GM03348 (cell line): ENCODE data around the gene GABRR2.
"Not testable (repeated sequence)": the region's sequence is repeated elsewhere in the genome, so short reads cannot be mapped to it uniquely, and the experiment has no call there.

Experiments used
- DNase-seq: peaks from one replicate; pipeline ENCODE4 v3.0.0; 2012; ENCODE audit warnings: low spot score

GABRR2 gene

DNA sequence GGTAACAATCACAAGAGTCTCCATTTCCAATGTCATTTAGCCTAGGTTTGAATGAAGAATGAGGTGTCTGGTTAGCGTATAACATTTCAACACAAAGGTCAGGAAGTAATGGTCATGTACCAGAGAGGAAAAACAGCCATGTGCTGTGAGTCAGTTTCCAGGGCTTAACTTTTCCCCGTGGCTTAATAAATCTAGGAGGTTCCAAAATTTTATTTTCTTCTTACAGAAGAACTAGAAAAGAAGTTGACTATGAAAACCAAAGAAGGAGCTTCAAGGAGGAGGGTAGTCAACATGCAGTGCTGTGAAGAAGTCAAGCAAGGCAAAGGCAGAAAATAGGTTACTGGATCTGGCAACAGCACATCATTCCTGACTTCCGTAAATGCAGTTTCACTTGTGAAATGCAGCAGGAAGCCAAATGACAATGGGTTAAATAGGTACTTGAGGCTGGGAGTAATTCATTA lies 8.4 kb upstream of the GABRR2 start:
- no peak for DNase-seq

DNA sequence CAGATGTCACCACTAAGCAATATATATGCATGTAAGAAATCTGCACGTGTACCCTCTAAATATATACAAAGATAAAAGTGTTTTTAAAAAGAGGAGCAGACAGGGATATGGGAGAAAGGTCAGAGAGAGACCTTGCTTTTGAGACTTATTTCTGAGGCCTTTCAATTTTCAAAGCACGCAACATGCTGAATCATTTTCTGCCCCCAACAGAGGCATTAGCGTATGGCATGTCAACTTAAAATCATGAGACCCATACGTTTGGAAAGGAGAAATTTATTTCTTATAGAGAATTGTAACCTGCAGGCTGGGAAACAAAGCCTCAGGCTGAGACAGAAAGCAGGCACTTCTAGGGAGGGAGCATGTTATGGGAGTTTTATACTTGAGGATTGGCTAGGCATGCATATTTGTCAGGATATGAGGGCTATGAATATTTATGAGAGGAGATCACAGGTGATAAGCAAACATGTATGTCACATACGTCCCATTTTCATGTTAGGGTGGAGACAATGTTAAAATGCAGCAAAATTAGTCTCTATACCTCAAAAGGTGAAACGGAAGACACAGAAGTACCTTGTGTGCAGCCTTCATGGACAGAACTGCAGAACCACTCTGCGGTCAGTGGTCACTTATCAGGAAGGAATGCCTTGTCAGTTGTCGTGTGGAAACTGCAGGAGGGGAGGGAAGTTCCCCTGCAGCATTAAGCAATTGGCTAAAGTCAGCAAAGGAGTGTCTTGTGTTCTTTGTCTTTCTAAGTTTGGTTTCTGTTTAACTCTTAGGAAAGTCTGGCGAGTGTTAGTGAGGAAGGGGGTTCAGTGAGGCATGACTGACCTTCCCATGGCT lies 6.3 kb upstream of the GABRR2 start:
- DNase-seq: no peak

DNA sequence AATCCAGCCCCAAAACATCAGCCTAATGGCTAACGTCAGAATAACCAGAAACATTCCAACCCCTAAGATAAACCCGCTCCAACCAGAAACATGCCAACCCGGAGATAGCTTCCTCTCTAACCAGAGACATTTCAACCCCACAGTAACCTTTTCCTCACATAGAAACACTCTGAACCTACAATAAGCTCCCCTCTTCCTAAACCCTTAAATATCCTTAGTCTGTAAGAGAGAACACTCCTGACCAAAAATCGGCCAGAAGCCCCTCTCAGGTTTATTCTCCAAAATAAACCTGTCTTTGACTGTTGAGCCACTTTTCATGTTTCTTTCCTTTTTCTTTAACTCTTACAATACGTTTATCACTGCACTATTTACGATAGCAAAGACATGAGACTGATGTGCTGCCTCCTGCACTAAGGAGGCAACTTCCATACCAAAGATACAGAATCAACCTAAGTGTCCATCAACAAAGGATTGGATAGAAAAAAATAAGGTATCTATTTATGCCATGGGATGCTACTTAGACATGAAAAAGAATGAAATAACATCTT lies 5.0 kb upstream of the GABRR2 start:
- no peak for DNase-seq

DNA sequence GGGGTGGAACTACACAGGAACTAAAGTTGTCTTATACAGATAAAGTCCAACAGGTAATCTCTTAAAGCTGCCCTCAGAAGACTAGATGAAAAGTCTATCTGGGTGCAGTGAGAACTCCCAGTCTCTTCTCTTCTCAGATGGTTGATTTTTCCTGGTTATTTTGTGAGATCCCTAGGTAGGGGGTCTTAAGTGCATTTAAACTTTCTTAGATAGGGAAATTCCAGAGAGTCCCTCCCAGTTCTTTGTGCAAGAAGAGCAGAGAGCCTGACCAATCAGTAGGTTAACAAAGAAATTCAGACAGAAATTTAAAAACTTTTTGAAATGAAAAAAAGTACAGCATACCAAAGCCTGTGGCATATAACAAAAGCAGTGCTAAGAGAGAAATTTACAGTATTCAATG lies 2.0 kb upstream of the GABRR2 start:
- DNase-seq: no peak

DNA sequence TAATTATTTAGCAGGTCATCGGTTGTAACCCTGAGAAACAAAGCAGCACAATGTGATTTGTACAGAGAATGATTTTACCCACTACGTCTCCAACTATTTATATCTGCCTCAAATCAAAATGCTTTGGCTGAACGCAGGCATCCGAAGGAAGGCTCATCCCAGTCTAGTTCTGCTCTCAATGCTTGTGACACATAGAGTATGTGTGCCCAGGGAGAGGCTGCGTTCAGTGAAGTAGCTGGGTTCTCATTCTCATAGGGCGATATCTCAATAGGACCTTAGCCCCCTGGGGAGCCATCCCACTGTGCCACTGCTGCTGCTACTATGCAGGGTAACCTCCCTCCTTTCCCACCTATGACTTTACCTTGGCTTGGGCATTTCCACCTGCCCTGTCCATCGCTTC lies 407 bp downstream of the GABRR2 start:
- no peak for DNase-seq

DNA sequence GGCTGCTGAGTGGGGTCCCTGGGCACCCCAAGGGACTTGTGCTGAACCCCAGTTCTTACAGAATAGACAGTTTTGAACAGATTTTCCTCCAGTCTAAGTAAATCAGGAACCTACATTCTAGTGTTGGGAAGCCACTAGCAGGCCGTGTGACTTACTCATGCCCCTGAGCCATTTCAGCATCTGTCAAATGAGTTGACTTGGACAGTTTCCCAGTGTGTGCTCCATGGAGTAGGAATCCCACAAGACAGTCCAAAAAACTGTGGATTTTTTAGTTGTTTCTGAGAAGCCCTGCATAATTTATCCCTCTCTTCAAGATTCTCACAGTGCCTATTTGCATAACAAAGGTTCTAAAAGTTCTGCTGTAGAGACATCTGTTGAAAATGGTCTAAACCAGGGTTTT lies 2.1 kb downstream of the GABRR2 start:
- DNase-seq: peak; percentile 86

DNA sequence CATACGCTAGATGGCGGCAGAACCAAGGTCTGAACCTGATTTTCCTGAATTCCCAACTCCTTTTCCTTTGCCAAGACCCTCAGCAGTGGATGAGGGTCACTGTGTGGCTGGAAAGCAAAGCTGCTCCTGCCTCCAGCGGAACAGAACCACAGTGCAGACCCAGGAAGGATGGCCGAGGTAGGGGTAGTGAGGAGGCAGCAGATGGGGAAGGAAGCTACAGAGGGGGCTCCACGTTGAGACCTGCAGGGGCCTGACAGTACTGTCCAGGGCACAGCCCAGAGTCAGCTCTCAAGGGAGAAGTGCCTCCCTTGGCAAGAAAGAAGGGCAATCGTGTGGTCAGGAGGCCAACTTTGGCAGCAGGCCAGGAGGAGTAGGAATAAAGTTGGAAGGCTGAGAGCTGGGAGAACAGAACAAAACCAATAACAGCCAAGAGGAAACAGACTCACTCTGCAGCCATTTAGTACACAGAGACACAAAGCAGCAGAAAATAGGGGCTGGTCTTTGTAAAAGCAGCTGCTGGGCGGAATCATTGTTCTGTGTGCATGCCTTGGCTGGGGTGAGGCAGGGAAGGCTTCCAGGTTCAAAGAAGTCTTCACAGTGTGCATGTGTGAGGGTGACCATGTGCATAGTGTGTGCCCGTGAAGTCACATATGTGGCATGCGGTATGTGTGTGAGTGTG lies 3.1 kb downstream of the GABRR2 start:
- peak; percentile 67 for DNase-seq

DNA sequence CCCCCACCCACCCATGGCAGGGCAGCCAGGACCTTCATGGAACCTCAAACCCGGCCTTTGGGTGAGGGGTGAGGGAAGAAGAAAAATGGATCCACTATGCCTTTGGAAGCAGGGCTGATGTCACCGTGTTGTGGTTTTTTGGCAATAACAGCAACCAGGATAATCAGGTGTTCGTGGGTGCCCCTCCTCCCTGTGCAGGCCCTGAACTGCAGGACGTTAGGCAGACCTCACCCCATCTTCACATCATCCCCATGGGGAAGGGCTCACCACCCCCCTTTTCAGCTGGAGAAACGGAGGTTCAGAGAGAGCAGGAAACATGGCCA lies 3.6 kb downstream of the GABRR2 start:
- DNase-seq: no peak

DNA sequence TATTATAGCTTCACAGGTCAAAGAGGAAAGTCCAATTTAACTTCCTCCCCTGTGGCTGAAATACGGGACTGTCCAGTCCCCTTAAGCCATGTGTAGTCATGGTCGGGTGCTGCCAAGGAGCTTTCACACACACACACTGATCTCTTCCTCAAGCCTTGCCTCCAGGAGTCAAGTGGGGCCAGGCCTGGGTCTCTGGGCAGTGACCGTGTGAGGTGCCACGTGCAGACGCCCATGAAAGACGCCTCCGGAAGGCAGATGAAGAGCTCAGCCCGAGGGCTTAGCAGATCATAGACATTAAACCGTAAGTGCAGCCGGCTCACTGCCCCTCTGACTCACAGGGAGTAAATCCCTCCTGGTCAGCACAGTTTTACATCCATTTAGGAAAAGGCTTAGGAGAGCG lies 4.2 kb downstream of the GABRR2 start:
- no peak for DNase-seq

DNA sequence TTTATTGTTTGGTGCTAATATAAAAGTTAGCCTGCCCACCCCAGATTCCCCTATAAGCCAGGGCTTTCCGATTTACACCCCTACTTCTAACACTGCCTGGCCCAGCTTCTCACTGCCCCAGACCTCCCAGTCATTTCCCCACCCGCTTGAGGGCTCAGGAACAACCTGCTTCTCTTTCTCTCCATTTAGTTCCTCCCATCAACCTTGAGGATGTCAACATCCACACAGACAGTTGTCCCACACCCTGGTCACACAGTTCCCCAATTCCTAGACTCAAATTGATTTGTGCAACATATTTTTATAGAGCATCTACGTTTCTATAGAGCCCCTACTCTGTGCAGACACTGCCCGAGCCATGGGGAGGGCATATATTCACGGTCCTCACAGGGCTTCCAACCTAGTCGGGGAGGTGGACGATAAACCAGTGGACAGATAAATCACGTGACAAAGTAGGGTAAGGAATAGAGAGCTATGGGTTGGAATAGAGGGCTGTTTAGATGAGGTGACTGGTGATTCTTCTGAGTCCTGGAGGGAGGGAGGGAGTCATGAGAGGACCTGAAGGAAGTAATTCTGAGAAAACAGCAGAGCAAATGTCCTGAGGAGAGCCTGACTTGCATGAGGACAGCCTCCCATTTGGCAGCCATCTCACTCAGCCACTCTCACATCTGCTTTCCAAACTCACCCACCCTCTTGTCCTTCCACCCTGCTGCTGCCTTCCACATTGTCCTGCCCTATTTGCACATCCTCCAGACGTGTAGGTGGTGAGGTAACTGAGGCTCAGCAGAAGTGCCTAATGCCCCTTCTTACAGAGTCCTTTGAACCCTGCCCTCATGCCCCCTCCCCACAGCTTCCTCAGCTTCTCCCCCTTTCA lies 6.3 kb downstream of the GABRR2 start:
- DNase-seq: no peak

DNA sequence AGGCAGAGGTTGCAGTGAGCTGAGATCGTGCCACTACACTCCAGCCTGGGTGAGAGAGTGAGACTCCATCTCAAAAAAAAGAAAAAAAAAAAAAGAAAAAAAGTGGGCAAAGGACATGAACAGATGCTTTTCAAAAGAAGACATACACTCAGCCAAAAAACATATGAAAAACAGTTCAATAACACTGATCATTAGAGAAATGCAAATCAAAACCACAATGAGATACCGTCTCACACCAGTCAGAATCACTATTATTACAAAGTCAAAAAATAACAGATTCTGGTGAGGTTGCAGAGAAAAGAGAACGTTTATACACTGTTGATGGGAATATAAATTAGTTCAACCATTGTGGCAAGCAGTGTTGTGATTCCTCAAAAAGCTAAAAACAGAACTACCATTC lies 10.6 kb downstream of the GABRR2 start:
- DNase-seq: not testable (repeated sequence)

DNA sequence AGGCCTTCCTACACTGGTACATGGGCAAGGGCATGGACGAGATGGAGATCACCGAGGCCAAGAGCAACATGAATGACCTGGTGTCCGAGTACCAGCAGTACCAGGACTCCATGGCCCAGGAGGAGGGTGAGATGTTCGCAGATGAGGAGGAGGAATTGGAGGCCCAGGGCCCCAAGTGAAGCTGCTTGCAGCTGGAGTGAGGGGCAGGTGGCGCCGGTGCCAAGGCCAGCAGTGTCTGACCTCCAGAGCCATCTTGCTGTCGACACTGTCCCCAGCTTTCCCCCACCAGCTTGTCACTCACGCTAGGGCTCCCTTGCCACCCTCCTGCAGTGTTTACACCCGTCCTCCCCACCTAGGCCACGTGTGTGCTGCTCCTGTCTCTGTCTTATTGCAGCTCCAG lies 12.2 kb downstream of the GABRR2 start:
- DNase-seq: no peak

DNA sequence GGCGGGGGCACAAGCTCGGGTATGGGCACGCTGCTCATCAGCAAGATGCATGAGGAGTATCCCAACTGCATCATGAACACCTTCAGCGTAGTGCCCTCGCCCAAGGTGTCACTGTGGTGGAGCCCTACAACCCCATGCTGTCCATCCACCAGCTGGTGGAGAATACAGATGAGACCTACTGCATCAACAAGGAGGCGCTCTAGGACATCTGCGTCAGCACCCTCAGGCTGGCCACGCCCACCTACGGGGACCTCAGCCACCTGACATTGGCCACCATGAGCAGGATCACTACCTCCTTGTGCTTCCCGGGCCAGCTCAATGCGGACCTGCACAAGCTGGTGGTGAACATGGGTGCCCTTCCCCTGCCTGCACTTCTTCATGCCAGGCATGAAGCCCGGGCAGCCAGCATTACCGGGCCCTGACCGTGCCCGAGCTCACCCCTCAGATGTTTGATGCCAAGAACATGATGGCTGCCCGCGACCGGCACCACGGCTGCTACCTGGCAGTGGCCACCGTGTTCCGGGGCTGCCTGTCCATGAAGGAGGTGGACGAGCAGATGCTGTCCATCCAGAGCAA lies 12.8 kb downstream of the GABRR2 start:
- no peak for DNase-seq

DNA sequence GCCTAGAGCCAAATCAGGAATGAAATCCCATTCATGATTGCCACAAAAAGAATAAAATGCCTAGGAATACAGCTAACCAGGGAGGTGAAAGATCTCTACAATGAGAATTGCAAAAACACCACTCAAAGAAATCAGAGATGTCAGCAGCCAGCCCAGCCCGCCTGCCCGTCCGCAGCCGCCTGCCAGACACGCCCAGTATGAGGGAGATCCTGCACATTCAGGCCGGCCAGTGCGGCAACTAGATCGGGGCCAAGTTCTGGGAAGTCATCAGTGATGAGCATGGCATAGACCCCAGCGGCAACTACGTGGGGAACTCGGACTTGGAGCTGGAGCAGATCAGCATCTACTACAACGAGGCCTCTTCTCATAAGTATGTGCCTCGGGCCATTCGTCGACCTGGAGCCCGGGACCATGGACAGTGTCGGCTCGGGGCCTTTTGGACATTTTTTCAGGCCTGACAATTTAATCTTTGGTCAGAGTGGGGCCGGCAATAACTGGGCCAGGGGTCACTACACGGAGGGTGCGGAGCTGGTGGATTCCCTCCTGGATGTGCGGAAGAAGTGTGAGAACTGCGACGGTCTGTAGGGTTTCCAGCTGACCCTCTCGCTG lies 13.4 kb downstream of the GABRR2 start:
- no peak for DNase-seq

DNA sequence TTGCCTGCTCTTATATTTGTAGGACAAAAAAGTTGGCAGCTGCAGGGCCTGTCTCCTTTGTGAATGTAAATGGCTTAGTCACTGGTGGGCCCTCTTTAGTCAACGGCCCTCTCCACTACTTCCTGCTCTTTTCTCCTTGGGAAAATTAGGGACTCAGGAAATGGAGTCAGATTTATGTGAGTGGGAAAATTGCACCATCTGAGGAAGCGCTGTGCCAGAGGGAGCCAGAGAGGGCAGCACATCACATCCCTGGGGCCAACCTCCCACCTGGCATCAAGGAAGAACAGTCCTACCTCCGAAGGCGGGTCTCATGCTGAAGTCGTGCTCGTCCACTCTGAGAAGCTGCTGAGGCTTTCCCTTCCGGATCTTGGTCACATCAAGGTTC lies 15.6 kb downstream of the GABRR2 start:
- no peak for DNase-seq

DNA sequence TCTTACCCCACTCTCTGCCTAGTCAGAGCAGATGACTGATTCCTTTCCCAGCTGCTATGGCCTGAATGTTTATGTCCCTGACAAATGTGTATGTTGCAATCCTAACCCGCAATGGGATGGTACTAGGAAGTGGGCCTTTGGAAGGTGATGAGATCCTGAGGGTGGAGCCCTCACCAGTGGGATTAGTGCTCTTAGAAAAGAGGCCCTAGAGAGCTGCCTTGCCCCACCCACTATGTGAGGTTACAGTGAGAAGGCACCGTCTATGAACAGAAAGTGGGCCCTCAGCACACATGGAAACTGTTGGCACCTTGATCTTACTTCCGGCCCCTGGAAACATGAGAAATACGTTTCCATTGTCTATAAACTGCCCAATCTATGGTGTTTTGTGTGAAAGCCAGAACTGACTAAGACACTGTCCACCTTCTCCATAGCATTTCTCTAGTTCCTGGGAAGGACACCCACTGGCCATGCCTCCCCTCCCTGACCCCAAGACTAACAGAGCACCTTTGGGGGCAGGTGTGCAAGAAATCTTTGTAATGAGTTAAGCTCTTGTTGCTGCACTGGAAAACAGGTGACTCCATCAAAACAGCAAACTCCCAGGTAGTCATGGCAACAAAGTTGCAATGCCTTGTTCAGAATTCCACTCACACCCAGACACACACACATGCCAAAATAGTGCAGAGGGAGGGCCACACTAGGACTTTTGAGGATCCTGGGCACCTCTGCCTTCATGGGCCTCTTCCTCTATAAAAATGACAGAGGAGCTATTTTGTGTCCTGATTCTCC lies 16.2 kb downstream of the GABRR2 start:
- DNase-seq: no peak

DNA sequence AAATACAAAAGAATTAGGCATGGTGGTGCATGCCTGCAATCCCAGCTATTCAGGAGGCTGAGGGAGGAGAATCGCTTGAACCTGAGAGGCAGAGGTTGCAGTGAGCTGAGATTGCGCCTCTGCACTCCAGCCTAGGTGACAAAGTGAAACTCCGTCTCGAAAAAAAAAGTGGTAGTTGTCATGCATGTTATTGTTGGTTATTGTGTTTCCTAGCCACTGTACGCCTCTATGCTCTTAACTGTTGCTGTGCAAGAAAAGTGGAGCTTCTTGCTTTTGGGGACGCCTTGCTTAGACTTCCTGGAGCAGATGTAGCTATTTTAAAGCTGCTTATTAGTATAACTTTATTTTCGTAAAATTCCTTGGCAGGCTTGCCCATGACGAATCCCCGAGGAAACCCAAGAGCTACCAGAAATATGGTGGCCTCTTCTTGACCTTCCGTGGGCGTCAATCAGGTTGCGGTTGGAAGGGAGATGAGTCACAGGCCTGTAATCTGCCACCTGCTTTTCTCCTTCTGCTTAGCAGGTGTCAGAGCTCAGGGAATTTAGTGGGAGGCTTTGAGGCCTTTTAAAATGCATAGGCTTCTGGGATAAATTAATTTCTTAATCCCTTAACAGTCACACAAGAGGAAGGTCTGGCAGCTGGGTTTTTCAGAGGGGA lies 17.3 kb downstream of the GABRR2 start:
- DNase-seq: peak; percentile 78

DNA sequence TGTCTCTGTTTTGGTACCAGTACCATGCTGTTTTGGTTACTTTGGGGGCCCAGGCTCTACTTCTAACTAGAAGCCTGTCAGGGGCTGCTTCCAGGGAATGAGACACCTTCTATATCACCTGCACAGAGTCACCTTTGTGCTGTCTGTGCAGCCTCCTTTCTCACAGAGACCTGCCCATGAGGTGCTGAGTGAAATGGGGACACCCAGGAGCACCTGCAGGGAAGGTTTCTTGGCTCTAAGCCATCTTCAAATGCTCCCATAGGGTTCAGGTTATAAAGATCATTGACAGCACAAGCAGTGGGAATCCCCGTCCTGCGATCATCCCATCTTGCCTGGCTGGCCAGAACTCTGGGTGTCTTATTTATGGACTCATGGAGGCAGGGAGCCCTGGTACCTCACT lies 19.1 kb downstream of the GABRR2 start:
- no peak for DNase-seq

DNA sequence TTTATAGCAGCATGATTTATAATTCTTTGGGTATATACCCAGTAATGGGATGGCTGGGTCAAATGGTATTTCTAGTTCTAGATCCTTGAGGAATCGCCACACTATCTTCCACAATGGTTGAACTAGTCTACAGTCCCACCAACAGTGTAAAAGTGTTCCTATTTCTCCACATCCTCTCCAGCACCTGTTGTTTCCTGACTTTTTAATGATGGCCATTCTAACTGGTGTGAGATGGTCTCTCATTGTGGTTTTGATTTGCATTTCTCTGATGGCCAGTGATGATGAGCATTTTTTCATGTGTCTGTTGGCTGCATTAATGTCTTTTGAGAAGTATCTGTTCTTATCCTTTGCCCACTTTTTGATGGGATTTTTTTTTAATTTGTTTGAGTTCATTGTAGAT lies 20.0 kb downstream of the GABRR2 start:
- not testable (repeated sequence) for DNase-seq

DNA sequence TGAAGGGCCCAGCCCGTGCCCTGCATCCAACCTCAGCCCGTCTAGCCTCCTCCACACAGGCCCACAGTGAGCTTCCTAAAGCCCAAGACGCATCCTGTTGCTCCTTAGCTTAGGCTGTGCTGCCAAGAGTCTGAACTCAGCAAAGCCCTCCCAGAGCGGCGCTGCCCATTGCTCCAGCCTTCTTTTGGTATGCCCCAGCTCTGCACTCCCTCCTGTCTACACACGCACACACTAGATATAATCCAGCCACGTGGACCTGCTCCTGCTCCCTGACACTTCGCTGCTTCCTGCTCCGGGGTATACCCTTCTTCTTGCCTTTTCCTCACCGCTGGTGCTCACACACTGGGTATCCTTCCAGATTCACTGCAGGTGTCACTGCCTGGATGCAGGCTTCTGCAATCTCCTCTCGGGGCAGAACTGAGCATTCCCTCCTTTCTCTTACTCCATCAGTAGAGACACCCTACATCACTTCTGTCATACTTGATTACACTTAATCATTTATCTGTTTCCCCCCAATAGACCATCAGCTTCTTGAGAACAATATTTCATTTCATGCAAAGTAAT lies 23.8 kb downstream of the GABRR2 start:
- DNase-seq: no peak
